Transverse colon (tissue), 3 donors: ENCODE data around the gene UVRAG.

Experiments used
- CTCF ChIP-seq, 5 experiments: fragments of 200-600 bp in 3 of 5; fragments of 450-650 bp in 2 of 5; sonication (generic) in 3 of 5; IDR thresholded peaks; 1 replicate in 2 of 5; 2 replicates in 3 of 5; pipeline ENCODE4 v1.5.1; 2016 to 2017; ENCODE audit warnings: antibody characterized with exemption in 5 of 5, inconsistent platforms in 3 of 5, mild to moderate bottlenecking in 2 of 5, moderate library complexity in 1 of 5
- EP300 ChIP-seq: sonication (generic); formaldehyde crosslinking; IDR thresholded peaks from one replicate; pipeline ENCODE4 v1.6.1; 2017; ENCODE audit warnings: antibody characterized with exemption, low read depth
- POLR2A ChIP-seq: fragments of 450-650 bp; IDR thresholded peaks from one replicate; pipeline ENCODE4 v1.6.1; 2016; ENCODE audit warnings: antibody characterized with exemption, mild to moderate bottlenecking, moderate library complexity

GRCh38 chr11:75784506-75784905, 30.5 kb upstream of the UVRAG start:
- TF ChIP-seq CTCF (IDR thresholded peaks at IDR 0.05): no peak
- TF ChIP-seq POLR2A: no peak
- TF ChIP-seq EP300: no peak
